GM21528 (cell line): ENCODE data around the gene BIRC5.

ENCODE experiments used
- ATAC-seq: cut with Tn5 transposase; IDR thresholded peaks from one replicate; pipeline ENCODE4 v1.9.1; 2021; ENCODE audit warnings: mild to moderate bottlenecking, moderate library complexity; ENCODE audit not compliant: unreplicated experiment, low FRiP score

The BIRC5 gene

GRCh38 chr17:78182504-78182903, 31.5 kb upstream of the BIRC5 start:
- ATAC-seq, result no peak

- ATAC-seq, result no peak
Measured at GRCh38 chr17:78183916-78184315, 30.1 kb upstream of the BIRC5 start.

- no peak for ATAC-seq
Measured at GRCh38 chr17:78184351-78184750, 29.7 kb upstream of the BIRC5 start.

- ATAC-seq, result no peak
Measured at GRCh38 chr17:78184868-78185267, 29.2 kb upstream of the BIRC5 start.

- ATAC-seq, result no peak
Measured at GRCh38 chr17:78185981-78186691, 27.9 kb upstream of the BIRC5 start.

GRCh38 chr17:78186692-78187595, 27.1 kb upstream of the BIRC5 start, which contains the start of the genes AFMID and TK1:
Gene AFMID (plus strand): TSS chr17:78187362. CDS start chr17:78187371, 9 bp downstream.
Gene TK1 (minus strand): TSS chr17:78187052. CDS start chr17:78186994, 58 bp downstream.
- ATAC-seq, result peak; percentile 79

GRCh38 chr17:78196716-78197115, 17.3 kb upstream of the BIRC5 start:
- ATAC-seq, result no peak

- ATAC-seq, result no peak
Measured at GRCh38 chr17:78197147-78197832, 16.8 kb upstream of the BIRC5 start.

GRCh38 chr17:78200451-78200850, 13.6 kb upstream of the BIRC5 start:
- ATAC-seq, result no peak

- no peak for ATAC-seq
Measured at GRCh38 chr17:78202666-78203065, 11.4 kb upstream of the BIRC5 start.

GRCh38 chr17:78204387-78205123, 9.5 kb upstream of the BIRC5 start:
- no peak for ATAC-seq

- ATAC-seq, result no peak
Measured at GRCh38 chr17:78205124-78205775, 8.8 kb upstream of the BIRC5 start.

- no peak for ATAC-seq
Measured at GRCh38 chr17:78206298-78206697, 7.8 kb upstream of the BIRC5 start.

- ATAC-seq, result no peak
Measured at GRCh38 chr17:78208486-78208885, 5.6 kb upstream of the BIRC5 start.

DNA sequence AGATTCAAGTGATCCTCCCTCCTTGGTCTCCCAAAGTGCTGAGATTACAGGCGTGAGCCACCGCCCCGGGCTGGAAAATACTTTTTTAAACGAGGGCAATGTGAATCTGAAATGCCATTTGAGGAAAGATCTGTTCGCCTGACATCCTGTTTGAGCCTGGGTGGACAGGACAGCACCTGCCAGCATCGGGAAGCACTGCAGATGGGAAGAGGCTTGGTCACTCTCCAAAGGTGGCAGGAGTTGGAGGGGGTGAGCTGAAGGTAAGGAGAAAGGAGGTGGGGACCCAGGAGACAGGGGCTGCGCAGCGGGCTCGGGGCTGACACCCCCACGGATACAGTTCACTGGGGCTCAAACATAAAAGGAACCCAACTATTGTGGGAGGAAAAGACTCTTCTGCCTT, 3.9 kb upstream of the BIRC5 start:
- no peak for ATAC-seq

DNA sequence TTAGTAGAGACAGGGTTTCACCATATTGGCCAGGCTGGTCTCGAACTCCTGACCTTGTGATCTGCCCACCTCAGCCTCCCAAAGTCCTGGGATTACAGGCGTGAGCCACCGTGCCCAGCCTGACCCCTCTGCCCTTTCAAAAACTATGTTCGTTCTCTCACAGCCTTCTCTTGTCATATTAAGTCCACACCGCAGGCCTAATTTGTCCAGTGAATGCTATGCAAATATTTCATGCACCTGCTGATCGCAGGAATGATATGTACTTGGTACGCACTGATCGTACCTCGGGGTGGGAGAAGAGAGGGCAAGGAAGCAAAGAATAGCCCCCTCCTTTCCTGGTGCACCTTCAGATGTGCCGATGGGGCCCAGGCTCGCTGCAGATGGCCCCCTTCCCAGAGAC, 3.0 kb upstream of the BIRC5 start:
- no peak for ATAC-seq

GRCh38 chr17:78214706-78215061, 631 bp downstream of the BIRC5 start:
- no peak for ATAC-seq

DNA sequence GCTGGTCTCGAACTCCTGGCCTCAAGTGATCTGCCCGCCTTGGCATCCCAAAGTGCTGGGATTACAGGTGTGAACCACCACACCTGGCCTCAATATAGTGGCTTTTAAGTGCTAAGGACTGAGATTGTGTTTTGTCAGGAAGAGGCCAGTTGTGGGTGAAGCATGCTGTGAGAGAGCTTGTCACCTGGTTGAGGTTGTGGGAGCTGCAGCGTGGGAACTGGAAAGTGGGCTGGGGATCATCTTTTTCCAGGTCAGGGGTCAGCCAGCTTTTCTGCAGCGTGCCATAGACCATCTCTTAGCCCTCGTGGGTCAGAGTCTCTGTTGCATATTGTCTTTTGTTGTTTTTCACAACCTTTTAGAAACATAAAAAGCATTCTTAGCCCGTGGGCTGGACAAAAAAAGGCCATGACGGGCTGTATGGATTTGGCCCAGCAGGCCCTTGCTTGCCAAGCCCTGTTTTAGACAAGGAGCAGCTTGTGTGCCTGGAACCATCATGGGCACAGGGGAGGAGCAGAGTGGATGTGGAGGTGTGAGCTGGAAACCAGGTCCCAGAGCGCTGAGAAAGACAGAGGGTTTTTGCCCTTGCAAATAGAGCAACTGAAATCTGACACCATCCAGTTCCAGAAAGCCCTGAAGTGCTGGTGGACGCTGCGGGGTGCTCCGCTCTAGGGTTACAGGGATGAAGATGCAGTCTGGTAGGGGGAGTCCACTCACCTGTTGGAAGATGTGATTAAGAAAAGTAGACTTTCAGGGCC, 5.5 kb downstream of the BIRC5 start:
- no peak for ATAC-seq

GRCh38 chr17:78223061-78223460, 9.0 kb downstream of the BIRC5 start:
- no peak for ATAC-seq
